Measurements from ENCODE around the gene DNAH8.

DNA sequence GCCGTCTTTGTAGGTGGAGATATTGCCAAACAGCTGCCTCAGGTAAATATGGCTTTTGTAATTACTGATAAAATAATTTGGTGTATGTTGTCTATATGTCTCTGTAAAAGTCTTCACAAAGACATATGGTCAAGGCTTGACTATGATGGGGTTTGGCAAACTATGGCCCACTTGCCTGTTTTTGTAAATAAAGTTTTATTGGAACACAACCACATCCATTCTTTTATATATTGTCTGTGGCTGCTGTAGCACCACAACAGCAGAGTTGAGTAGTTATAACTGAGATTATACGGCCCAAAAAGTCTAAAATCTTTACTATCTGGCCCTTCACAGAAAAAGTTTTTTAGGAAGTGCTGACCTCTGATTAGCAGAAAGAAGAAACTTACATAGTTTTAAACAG, 133.6 kb downstream of the DNAH8 start:
- TF ChIP-seq POLR2A (IDR thresholded peaks at IDR 0.05; ENCODE audit: low read length), result no peak
- TF ChIP-seq GATA1 (IDR thresholded peaks at IDR 0.05; ENCODE audit: low read depth, low read length), result no peak
